H9 (cell line): ENCODE results near the gene DDX27. TPM values are rescaled to one million over a fixed set of nuclear protein-coding genes. Genes with fewer than 3 reads are reported as not detected.
A peak's percentile ranks its signal among the peaks of the same experiment; 100 is the strongest.
"Not testable (repeated sequence)": the region's sequence is repeated elsewhere in the genome, so short reads cannot be mapped to it uniquely, and the experiment has no call there.

Source experiments
- DNase-seq: peaks from one replicate; pipeline ENCODE4 v3.0.0-alpha.2; 2017
- H2AFZ ChIP-seq: one replicate; pipeline ENCODE4 v1.6.1; 2013; ENCODE audit warnings: mild to moderate bottlenecking, low read length, control low read depth, moderate library complexity
- H2AK5ac ChIP-seq: 2 replicates; pipeline ENCODE4 v1.6.1; 2013; ENCODE audit warnings: low read length, control low read depth, mixed read lengths; ENCODE audit not compliant: insufficient read length
- H2BK120ac ChIP-seq: one replicate; pipeline ENCODE4 v1.6.1; 2013; ENCODE audit warnings: low read depth, mild to moderate bottlenecking, low read length, control low read depth, inconsistent platforms; ENCODE audit not compliant: poor library complexity, severe bottlenecking
- H2BK12ac ChIP-seq: 2 replicates; pipeline ENCODE4 v1.6.1; 2013; ENCODE audit warnings: low read length, control low read depth, mixed read lengths, low read depth; ENCODE audit not compliant: insufficient read length
- H2BK15ac ChIP-seq: 2 replicates; pipeline ENCODE4 v1.6.1; 2013; ENCODE audit warnings: low read depth, low read length, control low read depth
- H2BK20ac ChIP-seq: one replicate; pipeline ENCODE4 v1.6.1; 2013; ENCODE audit warnings: low read depth, mild to moderate bottlenecking, low read length, control low read depth, inconsistent platforms; ENCODE audit not compliant: poor library complexity, severe bottlenecking
- H2BK5ac ChIP-seq: 2 replicates; pipeline ENCODE4 v1.6.1; 2013; ENCODE audit warnings: low read length, control low read depth, mixed read lengths; ENCODE audit not compliant: insufficient read length
- H3K14ac ChIP-seq: 2 replicates; pipeline ENCODE4 v1.6.1; 2013; ENCODE audit warnings: low read length, control low read depth; ENCODE audit not compliant: insufficient read depth
- H3K18ac ChIP-seq: 2 replicates; pipeline ENCODE4 v1.6.1; 2013; ENCODE audit warnings: low read depth, mild to moderate bottlenecking, mixed read lengths, low read length, control low read depth; ENCODE audit not compliant: insufficient read length
- H3K23ac ChIP-seq: 2 replicates; pipeline ENCODE4 v1.6.1; 2013; ENCODE audit warnings: low read length, control low read depth, mixed read lengths, low read depth; ENCODE audit not compliant: insufficient read length
- H3K23me2 ChIP-seq: 2 replicates; pipeline ENCODE4 v1.6.1; 2013; ENCODE audit warnings: low read depth, mild to moderate bottlenecking, mixed read lengths, low read length, control low read depth; ENCODE audit not compliant: insufficient read length, poor library complexity, severe bottlenecking
- H3K27ac ChIP-seq: 2 replicates; pipeline ENCODE4 v1.5.1; 2013; ENCODE audit warnings: low read length, control low read depth, mixed read lengths, low read depth; ENCODE audit not compliant: insufficient read length
- H3K27me3 ChIP-seq: 2 replicates; pipeline ENCODE4 v1.6.1; 2013; ENCODE audit warnings: low read length, control low read depth, inconsistent platforms; ENCODE audit not compliant: insufficient read depth
- H3K4ac ChIP-seq: 2 replicates; pipeline ENCODE4 v1.6.1; 2013; ENCODE audit warnings: low read depth, mild to moderate bottlenecking, control low read depth, inconsistent platforms, low read length, moderate library complexity
- H3K4me1 ChIP-seq: 2 replicates; pipeline ENCODE4 v1.6.1; 2013; ENCODE audit warnings: low read length, control low read depth, inconsistent platforms; ENCODE audit not compliant: insufficient read depth
- H3K4me2 ChIP-seq: 2 replicates; pipeline ENCODE4 v1.6.1; 2013; ENCODE audit warnings: low read length, control low read depth, mixed read lengths; ENCODE audit not compliant: insufficient read length, insufficient read depth
- H3K56ac ChIP-seq: 2 replicates; pipeline ENCODE4 v1.6.1; 2013; ENCODE audit warnings: low read depth, mild to moderate bottlenecking, mixed read lengths, low read length, control low read depth; ENCODE audit not compliant: insufficient read length
- H3K79me1 ChIP-seq: 2 replicates; pipeline ENCODE4 v1.6.1; 2013; ENCODE audit warnings: low read depth, mild to moderate bottlenecking, moderate library complexity, low read length, control low read depth, inconsistent platforms; ENCODE audit not compliant: insufficient read depth, poor library complexity, severe bottlenecking
- H3K79me2 ChIP-seq: 2 replicates; pipeline ENCODE4 v1.6.1; 2013; ENCODE audit warnings: low read length, control low read depth, inconsistent platforms; ENCODE audit not compliant: insufficient read depth
- H3K9ac ChIP-seq: 2 replicates; pipeline ENCODE4 v1.6.1; 2013; ENCODE audit warnings: low read length, control low read depth, mixed read lengths; ENCODE audit not compliant: insufficient read length; ENCODE audit errors: extremely low read depth
- H3K9me3 ChIP-seq: one replicate; pipeline ENCODE4 v1.6.1; 2013; ENCODE audit warnings: low read depth, low read length, inconsistent platforms; ENCODE audit not compliant: control insufficient read depth
- H3T11ph ChIP-seq: one replicate; pipeline ENCODE4 v1.6.1; 2013; ENCODE audit warnings: mild to moderate bottlenecking, low read length, control low read depth, inconsistent platforms
- H4K20me1 ChIP-seq: one replicate; pipeline ENCODE4 v1.6.1; 2013; ENCODE audit not compliant: control insufficient read depth, insufficient read length, insufficient read depth
- H4K5ac ChIP-seq: 2 replicates; pipeline ENCODE4 v1.6.1; 2013; ENCODE audit warnings: low read depth, mild to moderate bottlenecking, mixed read lengths, low read length, control low read depth; ENCODE audit not compliant: insufficient read length
- H4K8ac ChIP-seq: replicated peaks from 2 replicates; pipeline ENCODE4 v1.6.1; 2013; ENCODE audit warnings: low read length, control low read depth, mixed read lengths, low read depth; ENCODE audit not compliant: insufficient read length
- H4K91ac ChIP-seq: 2 replicates; pipeline ENCODE4 v1.6.1; 2013; ENCODE audit warnings: low read depth, mild to moderate bottlenecking, moderate library complexity, mixed read lengths, low read length, control low read depth; ENCODE audit not compliant: insufficient read length
- H3K27ac Mint-ChIP-seq, 3 experiments: 2 replicates in 2 of 3; 3 replicates in 1 of 3; pipeline ENCODE4 v1.8.0; 2020 to 2021; ENCODE audit warnings: mixed read lengths in 3 of 3, mild to moderate bottlenecking in 1 of 3, moderate library complexity in 1 of 3
- H3K27me3 Mint-ChIP-seq: 2 replicates; pipeline ENCODE4 v1.8.0; 2021; ENCODE audit warnings: low read depth, mild to moderate bottlenecking, moderate library complexity, mixed read lengths
- H3K36me3 Mint-ChIP-seq, 3 experiments: 2 replicates in 2 of 3; 3 replicates in 1 of 3; pipeline ENCODE4 v1.8.0; 2020 to 2021; ENCODE audit warnings: low read depth in 3 of 3, mixed read lengths in 3 of 3; ENCODE audit not compliant: insufficient read depth in 1 of 3
- H3K4me1 Mint-ChIP-seq, 2 experiments: 2 replicates each; pipeline ENCODE4 v1.8.0; 2020; ENCODE audit warnings: mixed read lengths in 2 of 2
- H3K4me3 Mint-ChIP-seq, 2 experiments: 2 replicates in 1 of 2; 3 replicates in 1 of 2; pipeline ENCODE4 v1.8.0; 2020 to 2021; ENCODE audit warnings: mild to moderate bottlenecking in 2 of 2, mixed read lengths in 2 of 2, moderate library complexity in 1 of 2
- H3K9me3 Mint-ChIP-seq, 2 experiments: 2 replicates in 1 of 2; 3 replicates in 1 of 2; pipeline ENCODE4 v1.8.0; 2020; ENCODE audit warnings: mild to moderate bottlenecking in 2 of 2, mixed read lengths in 2 of 2, moderate library complexity in 1 of 2
- CTCF ChIP-seq: fragments of 200-600 bp; sonication (generic); conservative IDR thresholded peaks from 3 replicates; pipeline ENCODE4 v1.8.0; 2021; ENCODE audit warnings: antibody characterized with exemption, mild to moderate bottlenecking
- WGBS: extraction: QIAGEN DNeasy Blood & Tissue Kit; methylation state at CpG from one replicate; pipeline ENCODE4 v1.1.7; 2013; ENCODE audit warnings: missing lambda C conversion rate, low lambda C conversion rate, mixed read lengths; ENCODE audit not compliant: insufficient read length; ENCODE audit errors: extremely low coverage; 5-methylcytosine and 5-hydroxymethylcytosine counted together
- total RNA-seq: library from RNA; stranded (reverse); gene quantifications from 2 replicates; pipeline ENCODE4 v1.2.1, GENCODE V29; 2021

DDX27 gene
- total RNA-seq, 1 experiment from 2014 or later, result 46.9 TPM

GRCh38 chr20:49216991-49217578 is 2.1 kb upstream of the DDX27 start:
- Mint-ChIP-seq H3K9me3 (no peaks in the 10 kb centered on the region; a peak in 1 of 5 replicates), H3K4me3 (peak overlapping the region in 1 of 2 experiments; percentile 30; a peak in 2 of 5 replicates), H3K4me1 (peaks cover 14 to 17% of the 10 kb centered on the region in 2 experiments), H3K27me3 (no peaks in the 10 kb centered on the region; the same call in none of the 2 replicates), H3K27ac (peak overlapping the region; percentile 21 to 61 (median 44); a peak in 2 of 7 replicates), H3K36me3 (peaks cover 10 to 14% (median 14%) of the 10 kb centered on the region in 3 experiments; a peak in 6 of 7 replicates)
- no peaks in the 10 kb centered on the region for H4K20me1 ChIP-seq
- H3K79me1 ChIP-seq, result no peaks in the 10 kb centered on the region
- no peak overlapping the region for H3K27ac ChIP-seq
- no peak overlapping the region for H2BK15ac ChIP-seq
- H3K9ac ChIP-seq, result no peak overlapping the region
- peak overlapping the region; percentile 5 for H3K4me2 ChIP-seq
- no peaks in the 10 kb centered on the region for H3K9me3 ChIP-seq
- H4K91ac ChIP-seq, result no peak overlapping the region
- H2AFZ ChIP-seq, result peak overlapping the region; percentile 43
- peaks cover 8% of the 10 kb centered on the region for H3K23me2 ChIP-seq
- TF ChIP-seq CTCF, result peak; percentile 93
- peak; percentile 94 for DNase-seq
- H3K4ac ChIP-seq, result no peak overlapping the region
- no peak overlapping the region for H3K23ac ChIP-seq
- H3T11ph ChIP-seq, result no peak overlapping the region
- H4K5ac ChIP-seq, result no peak overlapping the region
- no peak overlapping the region for H3K18ac ChIP-seq
- no peak overlapping the region for H2AK5ac ChIP-seq
- no peak overlapping the region for H2BK20ac ChIP-seq
- no peak overlapping the region for H3K56ac ChIP-seq
- no peak overlapping the region for H3K14ac ChIP-seq
- WGBS, result no CpG with 5 or more reads among the region's 11 CpGs
- no peak overlapping the region for H2BK120ac ChIP-seq
- peaks cover 7% of the 10 kb centered on the region; the same call in 1 of the 2 replicates for H3K79me2 ChIP-seq
- H3K27me3 ChIP-seq, result no peaks in the 10 kb centered on the region
- H3K4me1 ChIP-seq, result no peaks in the 10 kb centered on the region
- no peak overlapping the region for H4K8ac ChIP-seq
- H2BK12ac ChIP-seq, result no peak overlapping the region
- no peak overlapping the region for H2BK5ac ChIP-seq

- not testable (repeated sequence) for H3K23me2 ChIP-seq, H3K9me3 ChIP-seq, H4K8ac ChIP-seq, H3K27me3 Mint-ChIP-seq, H3K9ac ChIP-seq, H3K79me2 ChIP-seq, H3T11ph ChIP-seq, H3K9me3 Mint-ChIP-seq, H2AFZ ChIP-seq, H2BK20ac ChIP-seq, H4K5ac ChIP-seq, H2BK12ac ChIP-seq, H3K4me1 ChIP-seq, H2BK5ac ChIP-seq, H3K27me3 ChIP-seq, H3K27ac ChIP-seq, H3K4ac ChIP-seq, H3K14ac ChIP-seq, H2AK5ac ChIP-seq, H2BK15ac ChIP-seq, H4K91ac ChIP-seq, H3K23ac ChIP-seq, H3K79me1 ChIP-seq, H4K20me1 ChIP-seq, H3K4me2 ChIP-seq, H3K56ac ChIP-seq, H3K18ac ChIP-seq
- peak overlapping the region; percentile 56 for H2BK120ac ChIP-seq
- peak; percentile 43 for DNase-seq
- Mint-ChIP-seq H3K36me3 (peaks cover 18 to 27% (median 27%) of the 10 kb centered on the region in 3 experiments; a peak in 6 of 7 replicates), H3K4me3 (peak overlapping the region; percentile 94 to 97; a peak in 4 of 5 replicates), H3K4me1 (peaks cover 14 to 17% of the 10 kb centered on the region in 2 experiments), H3K27ac (peak overlapping the region; percentile 95 to 99 (median 97); a peak in 6 of 7 replicates)
- WGBS, result no CpG with 5 or more reads among the region's 13 CpGs
These were observed 501 bp upstream of the DDX27 start for GRCh38 chr20:49218739-49219090.
